ENCODE data around the gene PRR12.

Gene PRR12

DNA sequence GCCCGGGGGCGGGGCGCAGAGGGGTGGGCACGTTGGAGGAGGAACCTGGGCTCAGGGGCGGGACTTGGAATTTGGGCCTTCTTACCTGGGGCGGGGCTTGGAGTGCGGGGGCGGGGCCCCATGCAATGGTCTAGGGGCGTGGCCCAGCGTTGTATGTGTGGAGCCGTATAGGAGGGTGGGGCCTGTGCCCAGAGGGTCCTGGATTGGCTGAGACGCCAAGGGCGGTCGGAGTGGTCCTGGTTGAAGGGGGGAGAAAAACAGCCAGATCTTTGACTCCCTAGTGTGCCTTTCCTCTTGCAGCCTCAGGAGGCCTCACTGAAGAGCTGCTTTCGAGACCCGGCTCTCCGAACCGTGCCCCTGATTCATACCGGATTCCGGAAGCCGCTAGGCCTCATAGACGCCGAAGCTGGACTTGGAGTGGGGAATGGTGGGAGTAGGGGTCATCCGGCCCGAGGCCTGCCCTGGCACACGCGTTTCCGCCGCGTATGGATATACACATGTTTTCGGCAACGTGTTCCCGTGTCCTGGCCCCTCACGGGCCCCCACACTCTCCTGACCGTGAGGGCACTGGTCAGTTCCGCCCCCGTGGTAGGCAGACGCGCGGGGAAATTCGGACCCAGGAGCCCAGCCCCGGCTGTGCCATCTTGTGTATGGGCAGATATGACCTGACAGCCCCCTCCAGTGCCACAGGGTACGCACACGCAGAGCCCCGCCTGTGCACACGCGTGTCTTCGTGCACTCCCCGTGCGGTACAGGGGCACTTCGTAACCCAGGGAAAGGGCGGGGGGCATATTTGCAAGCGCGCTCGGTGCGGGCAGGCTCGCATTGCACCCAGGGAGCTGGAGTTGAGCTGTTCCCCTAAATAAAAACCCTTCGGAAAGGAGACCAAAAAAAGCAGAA lies 661 bp upstream of the PRR12 start:
- H3K36me3 ChIP-seq (ENCODE audit: control insufficient read depth in 1 of 2, insufficient read depth in 2 of 2, low read length in 2 of 2) = peaks cover 0 to 12% of the 10 kb centered on the region in 2 donors
- H3K27ac ChIP-seq (ENCODE audit: low read depth, low read length) = peak overlapping the region; percentile 93
- no peaks in the 10 kb centered on the region for H3K9me3 ChIP-seq (ENCODE audit: control insufficient read depth in 1 of 2, low read length in 2 of 2)
- peak overlapping the region; percentile 78 to 93 for H3K4me3 ChIP-seq (ENCODE audit: low read depth in 1 of 2, low read length in 2 of 2)
- H3K4me1 ChIP-seq (ENCODE audit: control insufficient read depth in 1 of 2, insufficient read depth in 2 of 2, low read length in 2 of 2) = peaks cover 15 to 23% of the 10 kb centered on the region in 2 donors
- no peaks in the 10 kb centered on the region for H3K27me3 ChIP-seq (ENCODE audit: control insufficient read depth in 1 of 2, insufficient read depth in 2 of 2, low read length in 2 of 2)
- peak overlapping the region; percentile 94 to 95 for H3K9ac ChIP-seq (ENCODE audit: low read depth in 1 of 2, low read length in 2 of 2)

- H3K9ac ChIP-seq (ENCODE audit: low read depth in 1 of 2, low read length in 2 of 2) = peak overlapping the region; percentile 52 to 77
- no peaks in the 10 kb centered on the region for H3K27me3 ChIP-seq (ENCODE audit: control insufficient read depth in 1 of 2, insufficient read depth in 2 of 2, low read length in 2 of 2)
Measured at GRCh38 chr19:49591731-49592485, 926 bp downstream of the PRR12 start.

GRCh38 chr19:49592486-49593232 lies 1.7 kb downstream of the PRR12 start:
- H3K9ac ChIP-seq (ENCODE audit: low read depth in 1 of 2, low read length in 2 of 2) = peak overlapping the region; percentile 52 to 77
- H3K27me3 ChIP-seq (ENCODE audit: control insufficient read depth in 1 of 2, insufficient read depth in 2 of 2, low read length in 2 of 2) = no peaks in the 10 kb centered on the region
- peak overlapping the region; percentile 42 for H3K27ac ChIP-seq (ENCODE audit: low read depth, low read length)
- peaks cover 15 to 23% of the 10 kb centered on the region in 2 donors for H3K4me1 ChIP-seq (ENCODE audit: control insufficient read depth in 1 of 2, insufficient read depth in 2 of 2, low read length in 2 of 2)
- H3K9me3 ChIP-seq (ENCODE audit: control insufficient read depth in 1 of 2, low read length in 2 of 2) = no peaks in the 10 kb centered on the region
- H3K36me3 ChIP-seq (ENCODE audit: control insufficient read depth in 1 of 2, insufficient read depth in 2 of 2, low read length in 2 of 2) = peaks cover 0 to 19% of the 10 kb centered on the region in 2 donors
- H3K4me3 ChIP-seq (ENCODE audit: low read depth in 1 of 2, low read length in 2 of 2) = peak overlapping the region; percentile 85 to 90

More at GRCh38 chr19:49591731-49592485, 926 bp downstream of the PRR12 start:
- Histone ChIP-seq H3K9me3 (ENCODE audit: control insufficient read depth in 1 of 2, low read length in 2 of 2) (no peaks in the 10 kb centered on the region), H3K27ac (ENCODE audit: low read depth, low read length) (peak overlapping the region; percentile 10), H3K4me3 (ENCODE audit: low read depth in 1 of 2, low read length in 2 of 2) (peak overlapping the region; percentile 85 to 90), H3K4me1 (ENCODE audit: control insufficient read depth in 1 of 2, insufficient read depth in 2 of 2, low read length in 2 of 2) (peaks cover 15 to 23% of the 10 kb centered on the region in 2 donors), H3K36me3 (ENCODE audit: control insufficient read depth in 1 of 2, insufficient read depth in 2 of 2, low read length in 2 of 2) (peaks cover 0 to 17% of the 10 kb centered on the region in 2 donors)

- Histone ChIP-seq H3K36me3 (ENCODE audit: control insufficient read depth in 1 of 2, insufficient read depth in 2 of 2, low read length in 2 of 2) (peaks cover 0 to 22% of the 10 kb centered on the region in 2 donors), H3K4me1 (ENCODE audit: control insufficient read depth in 1 of 2, insufficient read depth in 2 of 2, low read length in 2 of 2) (peaks cover 15 to 23% of the 10 kb centered on the region in 2 donors), H3K9ac (ENCODE audit: low read depth in 1 of 2, low read length in 2 of 2) (peak overlapping the region; percentile 32 to 52), H3K4me3 (ENCODE audit: low read depth in 1 of 2, low read length in 2 of 2) (peak overlapping the region; percentile 85 to 90), H3K27ac (ENCODE audit: low read depth, low read length) (peak overlapping the region; percentile 13), H3K9me3 (ENCODE audit: control insufficient read depth in 1 of 2, low read length in 2 of 2) (no peaks in the 10 kb centered on the region), H3K27me3 (ENCODE audit: control insufficient read depth in 1 of 2, insufficient read depth in 2 of 2, low read length in 2 of 2) (no peaks in the 10 kb centered on the region)
Measured at GRCh38 chr19:49593233-49594113, 2.5 kb downstream of the PRR12 start.

- peak overlapping the region in 1 of 2 donors; percentile 85 for H3K4me3 ChIP-seq (ENCODE audit: low read depth in 1 of 2, low read length in 2 of 2)
- H3K27me3 ChIP-seq (ENCODE audit: control insufficient read depth in 1 of 2, insufficient read depth in 2 of 2, low read length in 2 of 2) = no peaks in the 10 kb centered on the region
- H3K9ac ChIP-seq (ENCODE audit: low read depth in 1 of 2, low read length in 2 of 2) = peak overlapping the region in 1 of 2 donors; percentile 32
- H3K27ac ChIP-seq (ENCODE audit: low read depth, low read length) = peak overlapping the region; percentile 13
- peaks cover 3 to 31% of the 10 kb centered on the region in 2 donors for H3K36me3 ChIP-seq (ENCODE audit: control insufficient read depth in 1 of 2, insufficient read depth in 2 of 2, low read length in 2 of 2)
- no peaks in the 10 kb centered on the region for H3K9me3 ChIP-seq (ENCODE audit: control insufficient read depth in 1 of 2, low read length in 2 of 2)
- H3K4me1 ChIP-seq (ENCODE audit: control insufficient read depth in 1 of 2, insufficient read depth in 2 of 2, low read length in 2 of 2) = peaks cover 15 to 23% of the 10 kb centered on the region in 2 donors
Measured at GRCh38 chr19:49594157-49594992, 3.4 kb downstream of the PRR12 start.

GRCh38 chr19:49594993-49595818 lies 4.2 kb downstream of the PRR12 start:
- no peaks in the 10 kb centered on the region for H3K9me3 ChIP-seq (ENCODE audit: control insufficient read depth in 1 of 2, low read length in 2 of 2)
- no peaks in the 10 kb centered on the region for H3K27me3 ChIP-seq (ENCODE audit: control insufficient read depth in 1 of 2, insufficient read depth in 2 of 2, low read length in 2 of 2)
- no peak overlapping the region for H3K27ac ChIP-seq (ENCODE audit: low read depth, low read length)
- H3K4me1 ChIP-seq (ENCODE audit: control insufficient read depth in 1 of 2, insufficient read depth in 2 of 2, low read length in 2 of 2) = peaks cover 15 to 23% of the 10 kb centered on the region in 2 donors
- peaks cover 8 to 40% of the 10 kb centered on the region in 2 donors for H3K36me3 ChIP-seq (ENCODE audit: control insufficient read depth in 1 of 2, insufficient read depth in 2 of 2, low read length in 2 of 2)
- H3K4me3 ChIP-seq (ENCODE audit: low read depth in 1 of 2, low read length in 2 of 2) = no peak overlapping the region
- no peak overlapping the region for H3K9ac ChIP-seq (ENCODE audit: low read depth in 1 of 2, low read length in 2 of 2)

DNA sequence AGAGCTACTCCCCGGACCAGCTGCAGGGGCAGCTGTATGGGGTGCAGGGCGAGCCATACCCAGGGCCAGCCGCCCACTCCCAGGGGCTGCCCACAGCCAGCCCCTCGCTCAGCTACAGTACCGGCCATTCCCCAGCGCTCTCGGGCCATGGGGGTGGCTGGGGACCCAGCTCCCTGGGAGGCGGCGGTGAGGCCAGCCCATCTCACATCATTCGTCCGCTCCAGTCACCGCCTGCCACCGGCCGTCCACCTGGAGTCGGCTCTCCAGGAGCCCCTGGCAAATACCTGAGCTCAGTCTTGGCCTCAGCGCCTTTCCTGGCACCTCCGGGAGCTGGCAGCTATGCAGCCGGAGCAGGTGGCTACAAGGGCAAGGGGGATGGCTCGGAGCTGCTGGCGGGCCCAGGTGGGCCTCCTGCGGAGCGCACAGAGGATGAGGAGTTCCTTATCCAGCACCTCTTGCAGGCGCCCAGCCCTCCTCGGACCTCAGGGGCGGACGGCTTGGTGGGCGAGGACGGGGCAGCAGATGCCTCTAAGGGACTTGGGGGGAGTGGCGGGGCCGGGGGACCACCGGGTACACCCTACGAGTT lies 4.9 kb downstream of the PRR12 start:
- Histone ChIP-seq H3K4me3 (ENCODE audit: low read depth in 1 of 2, low read length in 2 of 2) (no peak overlapping the region), H3K36me3 (ENCODE audit: control insufficient read depth in 1 of 2, insufficient read depth in 2 of 2, low read length in 2 of 2) (peaks cover 10 to 45% of the 10 kb centered on the region in 2 donors), H3K27ac (ENCODE audit: low read depth, low read length) (no peak overlapping the region)

GRCh38 chr19:49596407-49596806 lies 5.4 kb downstream of the PRR12 start:
- H3K9me3 ChIP-seq (ENCODE audit: control insufficient read depth in 1 of 2, low read length in 2 of 2) = no peaks in the 10 kb centered on the region
- H3K27ac ChIP-seq (ENCODE audit: low read depth, low read length) = no peak overlapping the region
- H3K27me3 ChIP-seq (ENCODE audit: control insufficient read depth in 1 of 2, insufficient read depth in 2 of 2, low read length in 2 of 2) = no peaks in the 10 kb centered on the region
- peaks cover 15 to 17% of the 10 kb centered on the region in 2 donors for H3K4me1 ChIP-seq (ENCODE audit: control insufficient read depth in 1 of 2, insufficient read depth in 2 of 2, low read length in 2 of 2)
- no peak overlapping the region for H3K4me3 ChIP-seq (ENCODE audit: low read depth in 1 of 2, low read length in 2 of 2)
- H3K9ac ChIP-seq (ENCODE audit: low read depth in 1 of 2, low read length in 2 of 2) = no peak overlapping the region
- H3K36me3 ChIP-seq (ENCODE audit: control insufficient read depth in 1 of 2, insufficient read depth in 2 of 2, low read length in 2 of 2) = peaks cover 13 to 49% of the 10 kb centered on the region in 2 donors

More for the DNA sequence above, 4.9 kb downstream of the PRR12 start:
- H3K9me3 ChIP-seq (ENCODE audit: control insufficient read depth in 1 of 2, low read length in 2 of 2) = no peaks in the 10 kb centered on the region
- H3K4me1 ChIP-seq (ENCODE audit: control insufficient read depth in 1 of 2, insufficient read depth in 2 of 2, low read length in 2 of 2) = peaks cover 15 to 17% of the 10 kb centered on the region in 2 donors
- no peaks in the 10 kb centered on the region for H3K27me3 ChIP-seq (ENCODE audit: control insufficient read depth in 1 of 2, insufficient read depth in 2 of 2, low read length in 2 of 2)
- no peak overlapping the region for H3K9ac ChIP-seq (ENCODE audit: low read depth in 1 of 2, low read length in 2 of 2)

Data from duodenal mucosa (tissue), 2 donors.